D721Med (cell line): ENCODE measurements around the gene CPNE2.
"Not testable (repeated sequence)": the region's sequence is repeated elsewhere in the genome, so short reads cannot be mapped to it uniquely, and the experiment has no call there.

Experiments used
- DNase-seq: peaks from one replicate; pipeline ENCODE4 v3.0.0; 2011; ENCODE audit warnings: low spot score; ENCODE audit not compliant: insufficient read length
- FAIRE-seq: peaks from 2 replicates; lab custom pipeline; 2011; peaks lifted over from hg19 to GRCh38; lab: Jason Lieb, UNC
- TF ChIP-seq, protein P1 (sequence below): IDR thresholded peaks from 2 replicates; pipeline ENCODE4 v1.5.1; 2012; ENCODE audit warnings: mild to moderate bottlenecking, control low read depth; ENCODE audit not compliant: insufficient read depth; ENCODE audit errors: missing control alignments

The CPNE2 gene

DNA sequence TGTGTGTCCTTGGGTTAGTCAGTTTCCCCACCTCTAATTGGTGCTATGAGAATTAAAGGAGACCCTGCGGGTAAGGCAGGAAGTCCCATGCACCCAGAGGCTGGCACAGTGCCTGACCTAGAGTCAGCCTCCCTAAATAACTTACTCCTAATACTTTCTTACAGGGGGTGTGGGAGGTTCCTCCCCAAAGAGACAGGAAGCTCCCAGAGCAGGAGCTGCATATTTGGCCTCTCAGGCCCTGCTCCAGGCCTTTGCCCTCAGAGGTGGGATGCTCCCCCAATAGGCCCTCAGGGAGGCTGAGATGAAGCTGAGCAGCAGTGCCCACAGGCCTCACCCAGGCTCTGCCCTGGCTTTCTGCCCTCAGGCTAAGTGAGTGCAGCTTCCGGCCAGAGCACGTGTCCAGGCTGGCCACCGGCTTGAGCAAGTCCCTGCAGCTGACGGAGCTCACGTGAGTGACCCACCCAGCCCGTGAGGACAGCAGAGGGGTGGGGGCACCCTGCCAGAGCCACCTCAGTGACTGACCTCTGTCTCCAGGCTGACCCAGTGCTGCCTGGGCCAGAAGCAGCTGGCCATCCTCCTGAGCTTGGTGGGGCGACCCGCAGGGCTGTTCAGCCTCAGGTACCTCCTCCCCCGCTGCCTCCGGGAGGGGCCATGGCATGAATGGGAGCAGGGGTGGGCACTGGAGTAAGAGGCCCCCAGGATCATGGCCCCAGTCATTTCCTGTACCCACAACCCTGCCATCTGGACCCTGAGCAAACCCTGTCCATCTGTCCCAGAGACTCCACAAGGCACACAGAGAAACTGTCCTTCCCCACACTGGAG is 31.1 kb upstream of the CPNE2 start:
- FAIRE-seq, result no peak
- TF ChIP-seq, protein P1, sequence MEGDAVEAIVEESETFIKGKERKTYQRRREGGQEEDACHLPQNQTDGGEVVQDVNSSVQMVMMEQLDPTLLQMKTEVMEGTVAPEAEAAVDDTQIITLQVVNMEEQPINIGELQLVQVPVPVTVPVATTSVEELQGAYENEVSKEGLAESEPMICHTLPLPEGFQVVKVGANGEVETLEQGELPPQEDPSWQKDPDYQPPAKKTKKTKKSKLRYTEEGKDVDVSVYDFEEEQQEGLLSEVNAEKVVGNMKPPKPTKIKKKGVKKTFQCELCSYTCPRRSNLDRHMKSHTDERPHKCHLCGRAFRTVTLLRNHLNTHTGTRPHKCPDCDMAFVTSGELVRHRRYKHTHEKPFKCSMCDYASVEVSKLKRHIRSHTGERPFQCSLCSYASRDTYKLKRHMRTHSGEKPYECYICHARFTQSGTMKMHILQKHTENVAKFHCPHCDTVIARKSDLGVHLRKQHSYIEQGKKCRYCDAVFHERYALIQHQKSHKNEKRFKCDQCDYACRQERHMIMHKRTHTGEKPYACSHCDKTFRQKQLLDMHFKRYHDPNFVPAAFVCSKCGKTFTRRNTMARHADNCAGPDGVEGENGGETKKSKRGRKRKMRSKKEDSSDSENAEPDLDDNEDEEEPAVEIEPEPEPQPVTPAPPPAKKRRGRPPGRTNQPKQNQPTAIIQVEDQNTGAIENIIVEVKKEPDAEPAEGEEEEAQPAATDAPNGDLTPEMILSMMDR, result no peak
- DNase-seq, result no peak

DNA sequence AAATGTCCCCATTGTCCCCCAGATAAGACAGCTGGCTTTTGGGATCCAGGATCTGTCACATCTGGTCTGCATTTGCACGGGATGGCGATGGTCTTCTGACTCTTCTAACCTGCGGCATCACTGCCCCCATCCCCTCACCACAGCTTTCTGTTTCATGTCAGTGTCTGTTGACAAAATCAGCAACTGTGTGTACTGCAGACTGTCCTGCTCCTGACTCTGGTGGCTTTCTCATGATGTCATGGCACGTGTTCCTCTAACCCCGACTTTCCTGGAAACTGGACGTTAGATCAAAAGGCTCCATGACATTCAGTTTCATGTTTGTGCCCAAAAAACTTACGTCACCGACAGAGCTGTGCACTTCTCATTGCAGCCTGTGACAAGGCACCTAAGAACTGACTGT is 30.1 kb upstream of the CPNE2 start:
- FAIRE-seq (no peak), DNase-seq (no peak)
- TF ChIP-seq, protein P1, result no peak

DNA sequence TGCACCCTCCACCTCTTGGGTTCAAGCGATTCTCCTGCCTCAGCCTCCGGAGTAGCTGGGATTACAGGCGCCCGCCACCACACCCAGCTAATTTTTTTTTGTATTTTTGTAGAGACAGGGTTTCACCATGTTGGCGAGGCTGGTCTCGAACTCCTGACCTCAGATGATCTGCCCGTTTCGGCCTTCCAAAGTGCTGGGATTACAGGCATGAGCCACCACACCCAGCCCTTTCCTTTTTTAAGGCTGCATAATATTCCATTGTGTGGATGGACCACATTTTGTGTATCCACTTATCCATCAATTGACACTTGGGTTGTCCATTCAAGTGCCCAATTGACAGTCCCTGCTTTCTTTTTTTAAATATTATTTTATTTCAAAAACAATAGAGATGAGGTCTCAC is 29.2 kb upstream of the CPNE2 start:
- FAIRE-seq, DNase-seq: not testable (repeated sequence)

DNA sequence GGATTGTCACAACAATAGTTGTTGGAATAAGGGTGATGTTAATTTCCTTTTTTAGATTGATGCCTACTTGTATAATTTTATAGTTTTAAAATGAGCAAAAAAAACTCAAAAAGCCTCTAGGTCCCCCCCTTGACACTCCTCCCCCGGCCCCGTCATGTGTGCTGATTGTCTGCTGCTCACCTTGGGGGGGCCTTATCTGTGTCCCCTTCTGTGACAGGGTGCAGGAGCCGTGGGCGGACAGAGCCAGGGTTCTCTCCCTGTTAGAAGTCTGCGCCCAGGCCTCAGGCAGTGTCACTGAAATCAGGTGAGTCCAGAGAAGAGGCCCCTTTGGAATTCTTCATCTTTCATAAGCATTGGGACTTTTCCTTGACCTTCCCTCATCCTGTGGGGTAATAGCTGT is 27.4 kb upstream of the CPNE2 start:
- no peak for FAIRE-seq
- TF ChIP-seq, protein P1, result no peak
- DNase-seq, result no peak

DNA sequence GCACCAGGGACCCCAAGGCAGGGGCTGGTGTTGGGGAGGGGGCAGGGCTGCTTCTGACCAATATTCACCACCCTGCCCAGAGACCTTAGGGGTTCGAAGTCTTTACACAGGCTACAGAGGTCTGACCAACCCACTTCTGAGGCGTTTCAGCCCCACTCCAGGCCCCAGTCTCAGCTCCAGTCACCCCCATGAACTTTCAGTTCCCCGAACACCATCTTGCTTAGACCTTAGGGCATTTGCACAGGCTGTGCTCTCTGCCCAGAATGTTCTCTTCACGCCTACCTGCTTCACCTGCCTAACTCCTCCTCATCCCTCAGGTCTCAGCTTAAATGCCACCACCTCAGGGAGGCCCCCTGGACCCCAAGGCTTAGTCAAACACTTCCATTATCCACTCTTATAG is 25.8 kb upstream of the CPNE2 start:
- DNase-seq (no peak), FAIRE-seq (no peak)
- TF ChIP-seq, protein P1, result no peak

DNA sequence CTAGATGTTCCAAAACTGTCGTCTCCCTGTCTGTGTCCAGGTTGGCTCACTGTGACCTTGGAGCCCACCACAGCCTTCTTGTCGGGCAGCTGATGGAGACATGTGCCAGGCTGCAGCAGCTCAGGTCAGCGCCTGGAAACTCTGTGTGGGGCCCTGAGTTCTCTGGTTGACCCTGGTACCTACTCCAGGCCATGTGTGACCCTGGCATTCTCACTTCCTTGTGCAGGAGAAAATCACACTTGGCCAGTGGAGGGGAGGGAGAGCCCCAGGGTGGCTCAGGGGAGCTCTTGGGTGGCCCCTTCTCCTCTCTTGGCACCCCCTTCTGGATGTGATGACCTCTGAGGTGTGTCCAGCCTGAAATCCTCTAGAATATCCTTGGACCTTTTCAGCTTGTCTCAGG is 25.0 kb upstream of the CPNE2 start:
- TF ChIP-seq, protein P1, result no peak
- FAIRE-seq (no peak), DNase-seq (no peak)

DNA sequence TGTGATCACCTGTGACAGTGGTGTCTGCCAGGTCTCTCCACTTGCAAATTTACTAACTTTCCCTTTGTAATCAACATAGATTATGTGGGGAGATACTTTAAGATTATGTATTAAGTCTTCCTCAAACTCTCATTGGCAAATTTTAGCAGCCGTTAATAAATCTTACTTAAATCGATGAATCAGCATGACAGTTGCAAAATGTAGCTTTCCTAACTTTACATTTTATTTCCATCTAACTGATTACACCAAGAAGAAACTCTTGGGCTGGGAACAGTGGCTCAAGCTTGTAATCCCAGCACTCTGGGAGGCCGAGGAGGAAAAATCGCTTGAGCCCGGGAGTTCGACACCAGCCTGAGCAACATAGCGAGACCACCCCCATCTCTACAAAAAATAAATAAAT is 23.3 kb upstream of the CPNE2 start:
- FAIRE-seq, result no peak
- DNase-seq, result no peak
- TF ChIP-seq, protein P1, result no peak
